SKM-1 (cell line): Measurements from ENCODE around the gene CBLL1.

Experiments used
- DNase-seq: peaks from one replicate; lab custom pipeline; 2025; ENCODE audit not compliant: unreplicated experiment; lab: John Stamatoyannopoulos, UW

Gene CBLL1

GRCh38 chr7:107809179-107809578 is 65.2 kb downstream of the CBLL1 start:
- DNase-seq = no peak

GRCh38 chr7:107810626-107811025 is 66.7 kb downstream of the CBLL1 start:
- DNase-seq = no peak
